CD4-positive, alpha-beta T cell treated with Interleukin-1 beta for 1 hour (primary cell): Measurements from ENCODE around the gene CD72.
"Not testable (repeated sequence)": the region's sequence is repeated elsewhere in the genome, so short reads cannot be mapped to it uniquely, and the experiment has no call there.

Experiments
- DNase-seq, 2 donors: peaks; one replicate each; pipeline ENCODE4 v3.0.0-alpha.2; 2020 to 2022

The CD72 gene

GRCh38 chr9:35583521-35583920 lies 34.7 kb downstream of the CD72 start:
- not testable (repeated sequence) for DNase-seq

DNA sequence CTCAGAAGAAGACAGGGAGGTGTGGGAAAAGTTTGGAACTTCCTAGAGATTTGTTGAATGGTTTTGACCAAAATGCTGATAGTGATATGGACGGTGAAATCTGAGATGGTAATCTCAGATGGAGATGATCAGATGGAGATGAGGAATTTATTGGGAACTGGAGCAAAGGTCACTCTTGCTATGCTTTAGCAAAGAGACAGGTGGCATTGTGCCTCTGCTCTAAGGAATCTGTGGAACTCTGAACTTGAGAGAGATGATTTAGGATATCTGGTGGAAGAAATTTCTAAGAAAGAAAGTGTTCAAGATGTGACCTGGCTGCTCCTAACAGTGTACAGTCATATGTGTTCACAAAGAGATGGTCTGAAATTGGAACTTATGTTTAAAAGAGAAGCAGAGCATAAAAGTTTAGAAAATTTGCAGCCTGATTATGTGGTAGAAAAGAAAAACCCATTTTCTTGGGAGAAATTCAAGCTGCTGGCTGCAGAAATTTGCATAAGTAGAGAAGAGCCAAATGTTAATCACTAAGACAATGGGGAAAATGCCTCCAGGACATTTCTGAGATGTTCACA lies 38.5 kb downstream of the CD72 start:
- DNase-seq = not testable (repeated sequence)

- DNase-seq = no peak
Measured at GRCh38 chr9:35579130-35579529, 39.1 kb downstream of the CD72 start.

DNA sequence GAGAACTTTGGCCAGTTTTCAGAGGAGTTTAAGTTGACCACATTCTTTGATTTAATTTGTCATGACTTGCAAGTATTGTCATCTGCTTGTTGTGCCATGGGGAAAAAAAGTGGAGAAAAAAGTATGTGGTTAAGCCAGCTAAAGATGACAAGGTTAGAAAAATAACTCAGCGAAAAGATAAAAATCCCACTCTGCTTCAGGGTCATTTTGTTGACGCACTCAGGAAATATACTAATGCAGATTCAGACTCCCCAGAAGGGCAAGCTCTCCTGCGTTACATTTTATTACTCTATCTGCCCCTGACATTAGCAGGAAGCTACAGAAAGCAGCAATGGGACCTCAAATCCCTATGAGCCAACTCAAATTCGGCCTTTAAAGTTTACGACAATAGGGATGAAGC lies 40.7 kb downstream of the CD72 start:
- DNase-seq = no peak

DNA sequence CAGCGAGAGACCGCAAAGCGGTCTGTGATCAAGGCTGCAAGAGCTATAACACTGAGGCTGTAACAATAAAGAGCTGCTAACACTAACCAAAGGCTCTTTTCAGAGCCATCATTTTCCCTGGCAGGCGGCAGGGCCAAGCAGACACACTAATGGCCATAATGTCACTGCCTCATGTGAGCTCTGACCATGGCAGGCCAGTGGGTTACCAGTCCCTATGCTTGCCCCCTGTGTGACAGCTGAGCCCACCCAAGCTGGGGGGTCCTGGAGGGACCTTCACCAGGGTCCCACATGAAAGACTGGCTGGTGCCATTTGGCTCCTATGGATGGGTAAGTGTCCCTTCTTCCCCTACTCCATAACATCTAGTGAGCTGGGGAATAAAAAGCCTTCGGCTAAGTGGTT lies 42.7 kb downstream of the CD72 start:
- no peak for DNase-seq

- DNase-seq = no peak
Measured at GRCh38 chr9:35574578-35575122, 43.6 kb downstream of the CD72 start.

DNA sequence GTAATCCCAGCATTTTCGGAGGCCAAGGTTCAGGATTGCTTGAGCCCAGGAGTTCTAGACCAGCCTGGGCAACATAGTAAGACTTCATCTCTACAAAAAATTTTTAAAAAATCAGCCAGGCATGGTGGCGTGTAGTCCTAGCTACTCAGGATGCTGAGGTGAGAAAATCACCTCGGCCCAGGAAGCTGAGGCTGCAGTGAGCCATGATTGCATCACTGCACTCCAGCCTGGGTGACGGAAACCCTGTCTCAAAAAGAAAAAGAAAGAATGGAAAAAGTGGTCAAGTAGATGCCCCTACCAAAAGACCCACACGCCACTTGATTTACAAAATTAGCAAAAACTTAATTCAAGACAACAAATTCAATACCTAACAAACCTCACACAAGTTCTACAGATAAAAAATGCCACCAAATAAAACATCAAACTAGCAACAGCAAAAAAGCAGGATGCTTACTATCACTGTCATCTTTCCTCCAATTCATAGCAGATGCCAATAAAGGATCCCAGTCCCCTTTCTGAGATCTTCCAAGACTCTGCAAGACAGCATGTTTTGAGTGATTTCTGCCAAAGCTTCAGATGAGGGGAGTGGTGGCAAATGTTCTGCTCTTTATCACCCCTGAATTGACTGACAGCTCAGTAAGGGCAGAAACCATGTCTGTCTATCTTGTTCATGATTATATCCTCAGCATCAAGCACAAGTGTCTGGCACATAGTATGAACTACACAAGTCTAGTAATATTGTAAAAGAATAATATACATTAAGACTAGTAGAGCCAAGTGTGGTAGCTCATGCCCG lies 47.3 kb downstream of the CD72 start:
- DNase-seq = no peak

- DNase-seq = no peak
Measured at GRCh38 chr9:35569206-35569605, 49.0 kb downstream of the CD72 start.

GRCh38 chr9:35568196-35568595 lies 50.0 kb downstream of the CD72 start:
- no peak for DNase-seq

DNA sequence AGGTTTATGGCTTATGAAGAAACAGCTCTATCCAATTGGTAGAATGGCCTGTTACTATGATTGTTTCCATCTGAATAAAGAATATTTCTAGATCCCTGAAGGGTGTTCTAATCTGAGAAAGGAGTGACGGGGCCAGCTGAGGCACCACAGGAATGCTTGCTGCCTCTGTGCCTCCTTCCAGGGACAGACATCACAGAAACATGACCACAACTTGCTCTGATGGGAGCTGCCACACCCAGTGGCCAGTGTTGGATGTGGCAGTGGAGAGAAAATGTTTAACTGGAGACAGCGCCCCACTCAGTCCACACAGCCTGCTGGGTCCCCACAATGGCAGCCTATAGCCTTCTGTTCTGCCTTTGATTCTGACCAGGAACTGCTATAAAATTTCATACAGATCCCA lies 51.8 kb downstream of the CD72 start:
- no peak for DNase-seq

- DNase-seq = no peak
Measured at GRCh38 chr9:35564658-35565061, 53.6 kb downstream of the CD72 start.

- no peak for DNase-seq
Measured at GRCh38 chr9:35563791-35564197, 54.4 kb downstream of the CD72 start.

DNA sequence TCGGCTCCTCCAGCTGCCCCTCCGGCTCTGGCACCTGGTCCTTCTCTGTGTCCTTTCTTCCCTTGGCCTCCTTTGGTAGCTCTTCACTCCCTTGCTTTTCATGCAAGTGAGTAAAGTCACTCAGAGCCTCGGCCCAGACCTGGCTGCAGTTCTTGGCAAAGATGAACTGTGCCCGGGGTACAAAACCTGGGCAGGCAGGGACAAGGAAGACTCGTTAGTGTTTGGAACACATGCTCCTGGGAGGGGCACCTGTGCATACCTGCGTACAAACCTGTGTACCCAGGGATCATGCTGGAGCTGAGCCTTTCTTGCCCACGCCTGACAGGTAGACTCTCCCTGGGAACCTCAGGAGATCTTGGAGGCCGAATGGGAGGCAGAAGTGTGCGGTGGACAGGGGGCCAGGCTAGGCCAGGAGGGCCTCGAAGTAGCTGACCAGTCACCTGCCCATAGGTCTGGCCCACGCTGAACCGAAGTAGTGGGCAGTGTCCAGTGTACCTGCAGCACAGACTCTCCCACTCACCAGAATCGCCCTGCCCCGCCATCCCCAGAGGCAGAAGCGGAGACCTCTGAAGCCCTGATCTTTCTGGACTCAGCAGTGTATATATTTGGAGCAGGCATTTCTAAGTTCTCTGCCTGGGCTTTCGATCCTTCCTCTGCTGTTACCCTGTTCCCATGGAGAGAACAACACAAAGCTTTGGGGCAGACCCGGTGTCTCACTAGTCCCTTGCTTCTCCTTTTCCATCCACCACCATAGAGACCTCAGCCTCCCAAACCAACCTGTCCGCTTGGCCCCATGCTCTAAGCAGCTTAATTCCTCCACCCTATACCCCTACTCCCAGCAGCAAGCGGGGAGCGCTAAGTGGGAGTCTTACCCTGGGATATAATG lies 55.1 kb downstream of the CD72 start:
- DNase-seq = no peak

GRCh38 chr9:35561468-35562261 lies 56.5 kb downstream of the CD72 start:
- no peak for DNase-seq

GRCh38 chr9:35560625-35561337 lies 57.4 kb downstream of the CD72 start:
- no peak for DNase-seq
